SJSA1 (cell line): ENCODE results near the gene ADIPOR2. TPM values are rescaled to one million over a fixed set of nuclear protein-coding genes. Genes with fewer than 3 reads are reported as not detected.

Source experiments
- DNase-seq, 2 experiments: peaks; one replicate each; pipeline ENCODE4 v3.0.0-alpha.2; 2015 to 2020; ENCODE audit warnings: low spot score in 2 of 2, low read depth in 1 of 2
- H3K27ac ChIP-seq: fragments of 250-450 bp; sonication (Bioruptor Pico); 2 replicates; pipeline ENCODE4 v1.5.1; 2020; ENCODE audit warnings: mild to moderate bottlenecking, moderate library complexity
- H3K27me3 ChIP-seq: fragments of 250-450 bp; sonication (Bioruptor Pico); replicated peaks from 2 replicates; pipeline ENCODE4 v1.5.1; 2020; ENCODE audit warnings: mild to moderate bottlenecking, moderate library complexity
- H3K36me3 ChIP-seq: fragments of 250-450 bp; sonication (Bioruptor Pico); 2 replicates; pipeline ENCODE4 v1.5.1; 2020; ENCODE audit warnings: mild to moderate bottlenecking
- H3K4me1 ChIP-seq: fragments of 250-450 bp; sonication (Bioruptor Pico); replicated peaks from 2 replicates; pipeline ENCODE4 v1.6.1; 2021; ENCODE audit warnings: mild to moderate bottlenecking
- H3K4me3 ChIP-seq: fragments of 250-450 bp; sonication (Bioruptor Pico); 2 replicates; pipeline ENCODE4 v1.5.1; 2020; ENCODE audit warnings: mild to moderate bottlenecking
- H3K9me3 ChIP-seq: fragments of 250-450 bp; sonication (Bioruptor Pico); replicated peaks from 2 replicates; pipeline ENCODE4 v1.5.1; 2020; ENCODE audit warnings: mild to moderate bottlenecking
- total RNA-seq: library from RNA; depleted of rRNA; stranded (reverse); fragments of >200 nt; shearing (Covaris generic); gene quantifications from 2 replicates; pipeline ENCODE4 v1.2.3, GENCODE V29; 2014

The ADIPOR2 gene
- total RNA-seq, 1 experiment from 2014 or later, result 38.7 TPM

- Histone ChIP-seq H3K27me3 (peaks cover 89% of the 10 kb centered on the region), H3K27ac (no peak overlapping the region), H3K36me3 (no peaks in the 10 kb centered on the region), H3K4me1 (no peaks in the 10 kb centered on the region), H3K9me3 (no peaks in the 10 kb centered on the region), H3K4me3 (no peak overlapping the region)
- no peak for DNase-seq
Measured at GRCh38 chr12:1822699-1823098, 131.8 kb downstream of the ADIPOR2 start.

DNA sequence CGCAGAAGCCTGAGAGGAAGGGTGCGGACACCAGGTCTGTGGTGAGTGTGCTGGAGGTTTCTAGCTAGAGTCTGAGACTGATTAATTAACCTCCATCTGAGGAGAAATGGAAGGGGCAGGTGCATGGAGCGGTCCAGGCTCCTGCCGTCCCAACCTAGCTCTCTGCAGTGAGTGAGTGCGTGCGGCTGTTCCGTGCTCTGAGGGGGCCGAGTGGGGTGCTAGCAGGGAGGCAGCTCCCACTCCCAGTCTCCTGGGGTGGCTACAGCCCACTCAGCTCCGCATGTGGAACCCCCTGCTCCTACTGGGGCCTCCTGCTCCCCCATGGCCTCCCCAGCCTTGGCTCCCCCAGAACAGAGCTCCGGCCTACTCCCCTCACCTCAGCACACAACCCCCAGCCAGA lies 132.4 kb downstream of the ADIPOR2 start:
- H3K27me3 ChIP-seq, result peaks cover 94% of the 10 kb centered on the region
- no peaks in the 10 kb centered on the region for H3K9me3 ChIP-seq
- DNase-seq, result no peak
- H3K4me1 ChIP-seq, result no peaks in the 10 kb centered on the region
- no peak overlapping the region for H3K4me3 ChIP-seq
- no peak overlapping the region for H3K27ac ChIP-seq
- no peaks in the 10 kb centered on the region for H3K36me3 ChIP-seq

- Histone ChIP-seq H3K36me3 (no peaks in the 10 kb centered on the region), H3K9me3 (no peaks in the 10 kb centered on the region), H3K4me1 (no peaks in the 10 kb centered on the region), H3K27me3 (peaks cover 99% of the 10 kb centered on the region), H3K27ac (no peak overlapping the region), H3K4me3 (no peak overlapping the region)
- DNase-seq, result no peak
Measured at GRCh38 chr12:1825382-1826102, 134.7 kb downstream of the ADIPOR2 start.

- Histone ChIP-seq H3K9me3 (no peaks in the 10 kb centered on the region; the same call in 1 of the 2 replicates), H3K27ac (no peak overlapping the region), H3K4me1 (no peaks in the 10 kb centered on the region), H3K4me3 (no peak overlapping the region), H3K36me3 (no peaks in the 10 kb centered on the region), H3K27me3 (peaks cover 99% of the 10 kb centered on the region)
- no peak for DNase-seq
Measured at GRCh38 chr12:1826401-1826800, 135.5 kb downstream of the ADIPOR2 start.

DNA sequence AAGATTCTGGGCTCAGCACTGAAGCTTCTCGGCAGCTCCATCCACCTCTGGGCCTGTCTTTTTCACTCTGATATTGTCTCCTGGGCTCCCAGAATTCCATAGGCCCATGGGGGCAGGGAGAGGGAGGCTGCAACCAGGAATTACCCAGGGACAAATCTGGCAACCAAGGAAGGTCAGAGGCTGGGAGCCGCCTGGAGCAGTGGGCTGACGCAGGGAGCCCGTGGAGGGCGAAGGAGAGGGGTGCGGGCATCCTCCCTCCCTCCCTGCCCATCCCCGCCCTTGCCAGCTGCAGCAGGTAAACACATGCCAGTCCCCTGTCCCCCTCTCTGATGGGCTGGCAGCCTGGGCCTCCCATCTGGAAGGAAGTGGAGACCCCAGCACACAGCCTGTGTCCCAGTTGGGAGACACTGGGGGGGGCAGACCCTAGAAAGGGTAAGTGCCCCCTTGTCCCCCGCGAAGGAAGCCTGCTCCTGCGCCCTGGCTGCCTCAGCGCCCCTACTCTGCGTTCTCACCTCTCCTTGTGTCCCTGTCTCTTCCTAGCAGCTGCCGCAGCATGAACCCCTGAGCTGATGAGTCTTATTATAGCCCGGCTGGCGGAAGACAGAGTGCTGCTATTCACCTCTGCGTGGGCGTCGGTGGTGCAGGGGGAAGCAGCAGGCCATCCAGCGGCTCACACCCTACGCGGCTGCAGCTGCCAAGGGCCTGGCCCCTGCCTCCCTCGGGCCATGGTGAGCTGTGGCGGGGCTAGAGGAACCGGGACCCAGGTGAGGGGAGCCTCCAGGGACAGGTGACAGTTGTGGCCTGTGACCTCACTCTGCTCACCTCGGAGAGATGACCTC lies 136.2 kb downstream of the ADIPOR2 start:
- no peaks in the 10 kb centered on the region; the same call in 1 of the 2 replicates for H3K9me3 ChIP-seq
- H3K36me3 ChIP-seq, result no peaks in the 10 kb centered on the region
- H3K4me3 ChIP-seq, result no peak overlapping the region
- no peak overlapping the region for H3K27ac ChIP-seq
- H3K4me1 ChIP-seq, result no peaks in the 10 kb centered on the region
- no peak for DNase-seq
- peaks cover 97% of the 10 kb centered on the region for H3K27me3 ChIP-seq

DNA sequence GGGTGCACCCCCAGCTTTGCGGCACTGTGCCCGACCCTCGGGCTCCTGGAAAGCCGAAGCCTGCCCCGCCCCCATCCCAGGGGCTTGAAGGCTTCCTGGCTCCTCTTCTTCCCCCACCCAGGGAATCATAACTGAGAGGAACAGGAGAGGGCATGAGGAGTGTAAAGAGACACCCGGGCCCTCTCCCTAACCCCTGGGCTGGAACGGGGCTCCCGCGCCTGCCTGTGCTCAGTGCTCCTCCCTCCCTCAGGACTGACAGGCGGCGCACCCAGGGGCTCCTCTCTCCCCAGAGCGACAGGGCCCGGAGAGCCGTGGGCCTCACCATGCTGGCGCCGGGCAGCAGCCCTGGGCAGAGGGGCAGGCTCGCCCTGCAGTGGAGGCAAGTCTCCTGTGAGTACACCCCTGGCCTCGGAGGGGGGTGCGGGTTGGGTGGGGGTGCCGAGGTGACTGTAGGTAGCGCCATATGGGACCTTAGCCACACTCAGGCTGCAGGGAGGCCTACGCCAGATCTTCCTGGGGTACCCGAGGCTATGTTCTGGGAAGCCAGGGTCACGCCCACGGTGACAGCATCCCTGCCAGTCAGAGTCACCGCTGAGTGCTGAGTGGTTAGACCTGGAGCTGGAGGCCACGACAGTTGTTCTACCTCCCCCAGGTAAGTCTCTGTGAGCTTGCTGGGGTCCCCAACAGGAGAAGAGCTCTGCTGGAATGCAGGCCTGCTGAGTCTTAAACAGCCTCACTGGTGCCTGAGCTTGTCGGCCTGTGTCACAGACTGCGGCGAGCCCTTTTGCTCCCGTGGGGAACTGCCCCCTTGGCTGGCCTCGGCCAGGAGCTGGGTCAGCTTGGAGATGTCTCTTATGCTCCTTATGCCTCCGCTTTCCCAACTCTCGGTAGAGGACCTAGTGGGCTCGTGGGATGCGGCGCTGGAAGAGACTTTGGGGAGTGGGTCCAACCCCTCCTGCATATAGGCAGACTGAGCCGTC lies 137.2 kb downstream of the ADIPOR2 start:
- Histone ChIP-seq H3K4me3 (no peak overlapping the region), H3K9me3 (no peaks in the 10 kb centered on the region; the same call in 1 of the 2 replicates), H3K36me3 (no peaks in the 10 kb centered on the region), H3K27ac (no peak overlapping the region), H3K27me3 (peaks cover 97% of the 10 kb centered on the region), H3K4me1 (no peaks in the 10 kb centered on the region)
- no peak for DNase-seq

GRCh38 chr12:1828856-1829255 lies 138.0 kb downstream of the ADIPOR2 start:
- Histone ChIP-seq H3K4me3 (no peak overlapping the region), H3K9me3 (no peaks in the 10 kb centered on the region; the same call in 1 of the 2 replicates), H3K4me1 (no peaks in the 10 kb centered on the region)

DNA sequence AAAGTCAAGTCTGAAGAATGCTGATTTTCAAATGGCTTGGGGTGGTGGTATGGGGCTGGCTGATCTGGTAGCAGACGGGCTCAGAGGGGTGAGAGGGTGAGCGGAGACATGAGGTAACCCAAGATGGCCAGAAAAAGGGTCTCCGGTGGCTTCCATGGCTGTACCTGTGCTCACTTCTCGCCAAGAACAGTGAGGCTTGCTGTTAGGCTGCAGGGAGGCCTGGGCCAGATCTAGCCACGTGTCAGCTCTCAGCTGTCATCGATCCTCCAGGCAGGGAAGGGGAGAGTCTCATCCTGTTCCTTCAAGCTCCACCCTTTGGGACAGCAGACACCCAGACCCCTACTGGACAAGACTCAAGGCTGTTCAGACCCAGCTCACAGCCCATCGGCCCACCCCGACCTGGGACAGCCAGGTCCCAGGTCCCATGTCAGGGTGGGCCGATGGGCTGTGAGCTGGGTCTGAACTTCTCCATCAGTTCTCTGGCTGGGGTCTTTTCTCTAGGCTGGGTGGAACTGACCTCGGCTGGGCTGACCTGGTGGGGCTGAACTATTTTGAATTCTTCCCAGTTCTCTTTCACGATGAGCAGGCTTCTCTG lies 138.5 kb downstream of the ADIPOR2 start:
- Histone ChIP-seq H3K27ac (no peak overlapping the region), H3K36me3 (no peaks in the 10 kb centered on the region), H3K4me1 (no peaks in the 10 kb centered on the region), H3K9me3 (no peaks in the 10 kb centered on the region; the same call in 1 of the 2 replicates), H3K4me3 (no peak overlapping the region), H3K27me3 (peaks cover 97% of the 10 kb centered on the region)
- no peak for DNase-seq

More at GRCh38 chr12:1828856-1829255, 138.0 kb downstream of the ADIPOR2 start:
- no peak for DNase-seq
- Histone ChIP-seq H3K27ac (no peak overlapping the region), H3K36me3 (no peaks in the 10 kb centered on the region), H3K27me3 (peaks cover 97% of the 10 kb centered on the region)

DNA sequence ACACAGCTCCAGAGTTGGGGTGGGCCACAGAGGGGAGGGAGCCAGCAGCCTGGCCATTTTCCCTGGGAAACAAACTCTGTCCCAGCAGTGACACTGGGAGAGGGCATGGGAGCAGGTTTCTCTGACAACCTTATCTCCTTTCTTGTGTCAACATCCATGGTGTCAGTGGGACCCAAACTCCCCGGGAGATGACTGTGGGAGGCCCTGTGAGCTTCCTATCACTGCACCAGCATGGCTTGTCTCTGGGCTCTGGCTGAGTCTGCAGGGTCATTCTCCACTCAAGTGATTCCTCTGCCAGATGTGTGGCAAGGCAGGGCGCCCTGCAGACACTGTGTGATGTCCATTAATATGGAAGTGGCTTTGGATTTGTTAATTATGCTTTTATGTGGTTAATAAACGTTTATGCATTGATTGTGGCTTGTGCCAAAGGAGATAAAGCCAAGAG lies 139.6 kb downstream of the ADIPOR2 start:
- no peaks in the 10 kb centered on the region for H3K36me3 ChIP-seq
- H3K4me3 ChIP-seq, result no peak overlapping the region
- no peaks in the 10 kb centered on the region; the same call in 1 of the 2 replicates for H3K9me3 ChIP-seq
- H3K27me3 ChIP-seq, result peaks cover 95% of the 10 kb centered on the region
- no peak overlapping the region for H3K27ac ChIP-seq
- H3K4me1 ChIP-seq, result no peaks in the 10 kb centered on the region
- no peak for DNase-seq

- H3K27me3 ChIP-seq, result peaks cover 95% of the 10 kb centered on the region
- no peak overlapping the region for H3K4me3 ChIP-seq
- no peaks in the 10 kb centered on the region for H3K4me1 ChIP-seq
- H3K36me3 ChIP-seq, result no peaks in the 10 kb centered on the region
- no peaks in the 10 kb centered on the region; the same call in 1 of the 2 replicates for H3K9me3 ChIP-seq
- H3K27ac ChIP-seq, result no peak overlapping the region
- DNase-seq, result peak in 1 of 2 experiments; percentile 25
Measured at GRCh38 chr12:1830981-1831963, 140.4 kb downstream of the ADIPOR2 start.

GRCh38 chr12:1832801-1833595 lies 142.1 kb downstream of the ADIPOR2 start:
- DNase-seq, result no peak
- Histone ChIP-seq H3K36me3 (no peaks in the 10 kb centered on the region), H3K4me3 (no peak overlapping the region), H3K4me1 (no peaks in the 10 kb centered on the region; the same call in 1 of the 2 replicates), H3K27ac (no peak overlapping the region), H3K27me3 (peaks cover 78% of the 10 kb centered on the region), H3K9me3 (no peaks in the 10 kb centered on the region; the same call in 1 of the 2 replicates)
